HG02938 (cell line): ENCODE measurements around the gene RNASEH1.
A peak's percentile ranks its signal among the peaks of the same experiment; 100 is the strongest.

Experiments used
- ATAC-seq: cut with Tn5 transposase; IDR thresholded peaks from one replicate; pipeline ENCODE4 v1.9.1; 2021; ENCODE audit warnings: mild to moderate bottlenecking, moderate library complexity; ENCODE audit not compliant: unreplicated experiment

The RNASEH1 gene

GRCh38 chr2:3563521-3563976, 5.4 kb upstream of the RNASEH1 start:
- peak; percentile 39 for ATAC-seq

- peak; percentile 33 for ATAC-seq
Observed at GRCh38 chr2:3557639-3558204, 411 bp downstream of the RNASEH1 start.

- ATAC-seq, result no peak
Observed at GRCh38 chr2:3553946-3554345, 4.2 kb downstream of the RNASEH1 start.

GRCh38 chr2:3547915-3548314, 10.2 kb downstream of the RNASEH1 start:
- ATAC-seq, result no peak

GRCh38 chr2:3545788-3546478, 12.2 kb downstream of the RNASEH1 start:
- no peak for ATAC-seq

GRCh38 chr2:3543023-3543683, 15.0 kb downstream of the RNASEH1 start:
- ATAC-seq, result no peak

GRCh38 chr2:3542107-3542506, 16.0 kb downstream of the RNASEH1 start:
- ATAC-seq, result no peak

GRCh38 chr2:3539836-3540235, 18.3 kb downstream of the RNASEH1 start:
- ATAC-seq, result no peak

GRCh38 chr2:3536682-3537632, 21.2 kb downstream of the RNASEH1 start:
- no peak for ATAC-seq

GRCh38 chr2:3535794-3536681, 22.1 kb downstream of the RNASEH1 start:
- no peak for ATAC-seq

- ATAC-seq, result no peak
Observed at GRCh38 chr2:3535467-3535793, 22.7 kb downstream of the RNASEH1 start.

GRCh38 chr2:3534251-3534814, 23.8 kb downstream of the RNASEH1 start:
- ATAC-seq, result no peak

- ATAC-seq, result no peak
Observed at GRCh38 chr2:3533836-3534235, 24.3 kb downstream of the RNASEH1 start.

GRCh38 chr2:3532941-3533340, 25.2 kb downstream of the RNASEH1 start:
- ATAC-seq, result no peak

GRCh38 chr2:3529316-3530025, 28.7 kb downstream of the RNASEH1 start:
- no peak for ATAC-seq

- no peak for ATAC-seq
Observed at GRCh38 chr2:3527886-3528785, 30.0 kb downstream of the RNASEH1 start.

GRCh38 chr2:3526871-3527270, 31.3 kb downstream of the RNASEH1 start:
- no peak for ATAC-seq

GRCh38 chr2:3523551-3524041, 34.5 kb downstream of the RNASEH1 start:
- no peak for ATAC-seq
